ENCODE data around the gene KRTAP4-6.
"Not testable (repeated sequence)": the region's sequence is repeated elsewhere in the genome, so short reads cannot be mapped to it uniquely, and the experiment has no call there.

Gene KRTAP4-6

GRCh38 chr17:41107941-41108450 is 32.3 kb downstream of the KRTAP4-6 start:
- no peak overlapping the region for H3K4me3 ChIP-seq (ENCODE audit: low read depth, low read length)

- not testable (repeated sequence) for H3K4me3 ChIP-seq (ENCODE audit: low read depth, low read length)
Measured at GRCh38 chr17:41105347-41105746, 35.0 kb downstream of the KRTAP4-6 start, which contains the start of gene KRTAP4-9. KRTAP4-9 (plus strand) TSS chr17:41105389; CDS start chr17:41105389, 0 bp downstream.

- H3K4me3 ChIP-seq (ENCODE audit: low read depth, low read length): not testable (repeated sequence)
Measured at GRCh38 chr17:41104386-41105038, 35.8 kb downstream of the KRTAP4-6 start.

- H3K4me3 ChIP-seq (ENCODE audit: low read depth, low read length): no peak overlapping the region
Measured at GRCh38 chr17:41103896-41104295, 36.4 kb downstream of the KRTAP4-6 start.

- H3K4me3 ChIP-seq (ENCODE audit: low read depth, low read length): no peak within 1 kb of the TSS
Measured at GRCh38 chr17:41101586-41102259, 38.6 kb downstream of the KRTAP4-6 start, which contains the start of gene KRTAP4-16. KRTAP4-16 (minus strand) TSS chr17:41102209; CDS start chr17:41102209, 0 bp downstream.

- H3K4me3 ChIP-seq (ENCODE audit: low read depth, low read length): not testable (repeated sequence)
Measured at GRCh38 chr17:41099682-41100480, 40.5 kb downstream of the KRTAP4-6 start.

- H3K4me3 ChIP-seq (ENCODE audit: low read depth, low read length): no peak overlapping the region
Measured at GRCh38 chr17:41098481-41098880, 41.9 kb downstream of the KRTAP4-6 start.

- no peak within 1 kb of the TSS for H3K4me3 ChIP-seq (ENCODE audit: low read depth, low read length)
Measured at GRCh38 chr17:41098042-41098441, 42.3 kb downstream of the KRTAP4-6 start, which contains the start of gene KRTAP4-8. KRTAP4-8 (minus strand) TSS chr17:41098142; CDS start chr17:41098084, 58 bp downstream.

- no peak overlapping the region for H3K4me3 ChIP-seq (ENCODE audit: low read depth, low read length)
Measured at GRCh38 chr17:41096055-41096454, 44.3 kb downstream of the KRTAP4-6 start.
